CD4-positive, alpha-beta T cell treated with Interferon gamma for 1 hour (primary cell): Measurements from ENCODE around the gene ARMCX6.
"Not testable (repeated sequence)": the region's sequence is repeated elsewhere in the genome, so short reads cannot be mapped to it uniquely, and the experiment has no call there.

Experiments used
- DNase-seq: peaks from one replicate; pipeline ENCODE4 v3.0.0-alpha.2; 2020

The ARMCX6 gene

GRCh38 chrX:101617211-101618191 lies at the start of gene ARMCX6:
TSS of gene ARMCX6 (minus strand) at chrX:101618000. CDS start at chrX:101616620, 1,380 bp downstream.
- peak; percentile 83 for DNase-seq

- DNase-seq: peak; percentile 24
These were observed 41.8 kb upstream of the ARMCX6 start, which contains the start of gene ARMCX2 for GRCh38 chrX:101659601-101660063. TSS of gene ARMCX2 (minus strand) at chrX:101659850. CDS start at chrX:101657588, 2,262 bp downstream.

- peak; percentile 27 for DNase-seq
These were observed 41.1 kb upstream of the ARMCX6 start for GRCh38 chrX:101658661-101659491.

GRCh38 chrX:101657495-101657894 lies 39.7 kb upstream of the ARMCX6 start:
- DNase-seq: no peak

GRCh38 chrX:101656817-101657216 lies 39.0 kb upstream of the ARMCX6 start:
- no peak for DNase-seq

GRCh38 chrX:101655534-101655933 lies 37.7 kb upstream of the ARMCX6 start:
- no peak for DNase-seq

GRCh38 chrX:101647716-101648115 lies 29.9 kb upstream of the ARMCX6 start:
- DNase-seq: not testable (repeated sequence)

- DNase-seq: no peak
These were observed 24.3 kb upstream of the ARMCX6 start for GRCh38 chrX:101642093-101642492.

- DNase-seq: no peak
These were observed 21.8 kb upstream of the ARMCX6 start for GRCh38 chrX:101639583-101639982.

- DNase-seq: no peak
These were observed 1.6 kb upstream of the ARMCX6 start for GRCh38 chrX:101619364-101619763.

GRCh38 chrX:101605728-101606127 lies 12.1 kb downstream of the ARMCX6 start:
- DNase-seq: no peak

GRCh38 chrX:101605146-101605545 lies 12.7 kb downstream of the ARMCX6 start:
- no peak for DNase-seq

- no peak for DNase-seq
These were observed 15.7 kb downstream of the ARMCX6 start for GRCh38 chrX:101602077-101602476.

GRCh38 chrX:101599592-101599991 lies 18.2 kb downstream of the ARMCX6 start:
- DNase-seq: not testable (repeated sequence)

- no peak for DNase-seq
These were observed 21.9 kb downstream of the ARMCX6 start for GRCh38 chrX:101595739-101596419.
